COLO829 (cell line): Measurements from ENCODE around the gene IQSEC3.
"Not testable (repeated sequence)": the region's sequence is repeated elsewhere in the genome, so short reads cannot be mapped to it uniquely, and the experiment has no call there.

Experiments used
- DNase-seq: peaks from one replicate; pipeline ENCODE4 v3.0.0; 2012; ENCODE audit warnings: low spot score

Gene IQSEC3

DNA sequence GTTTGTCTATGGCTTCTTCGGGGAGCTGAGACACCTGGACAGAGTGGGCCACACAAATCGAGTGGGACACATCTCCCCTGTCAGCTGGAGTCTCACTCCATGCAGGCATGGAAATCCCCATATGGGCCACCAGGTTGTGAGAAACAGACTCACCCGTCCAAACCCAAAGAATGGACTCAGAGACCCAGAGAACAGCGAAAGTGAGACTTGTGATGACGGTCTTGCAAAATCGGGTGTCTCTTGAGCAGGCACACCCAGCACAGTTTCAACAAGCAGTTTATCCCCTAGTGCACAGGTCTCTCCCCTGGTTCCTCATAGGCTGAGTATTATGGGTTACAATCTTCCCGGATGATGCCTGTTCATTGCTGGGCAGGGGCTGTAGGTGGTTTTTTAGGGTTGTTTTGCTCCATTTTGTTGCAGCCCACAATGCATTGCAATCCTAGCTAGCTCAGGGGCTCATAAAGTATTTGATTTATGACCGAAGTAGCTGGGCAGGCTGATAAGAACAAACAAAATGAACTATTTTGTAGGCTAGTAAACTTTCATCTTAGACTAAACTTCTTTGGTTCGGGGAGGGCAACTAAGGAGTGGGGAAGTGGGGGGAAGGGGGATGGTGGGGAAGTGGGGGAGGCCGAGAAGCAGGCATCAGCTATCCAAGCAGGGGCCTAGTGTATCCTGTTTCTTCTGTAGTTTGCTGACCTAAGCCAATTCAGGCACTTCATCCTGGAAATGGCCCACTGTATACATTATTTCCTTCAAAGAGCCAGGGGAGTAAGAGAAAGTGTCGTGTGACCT, 45.3 kb downstream of the IQSEC3 start:
- no peak for DNase-seq

DNA sequence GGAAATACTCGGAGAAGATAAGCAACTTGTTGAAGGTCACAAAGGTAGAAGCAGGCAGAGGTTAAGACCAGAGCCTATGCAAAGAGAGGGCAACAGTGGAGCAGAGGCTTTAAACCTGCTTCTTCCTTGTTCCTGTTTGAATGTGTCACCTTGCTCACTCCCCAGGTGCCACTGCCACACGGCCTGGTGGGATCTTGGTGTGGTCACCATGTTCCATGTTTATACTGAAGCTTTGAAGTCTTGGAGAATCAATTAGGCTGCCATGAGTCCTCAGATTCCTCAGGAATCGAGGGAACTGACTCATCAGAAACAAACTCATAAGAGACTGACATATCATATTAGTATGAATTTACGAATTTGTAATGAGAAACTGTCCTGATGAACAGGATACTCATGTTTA, 46.8 kb downstream of the IQSEC3 start:
- no peak for DNase-seq

DNA sequence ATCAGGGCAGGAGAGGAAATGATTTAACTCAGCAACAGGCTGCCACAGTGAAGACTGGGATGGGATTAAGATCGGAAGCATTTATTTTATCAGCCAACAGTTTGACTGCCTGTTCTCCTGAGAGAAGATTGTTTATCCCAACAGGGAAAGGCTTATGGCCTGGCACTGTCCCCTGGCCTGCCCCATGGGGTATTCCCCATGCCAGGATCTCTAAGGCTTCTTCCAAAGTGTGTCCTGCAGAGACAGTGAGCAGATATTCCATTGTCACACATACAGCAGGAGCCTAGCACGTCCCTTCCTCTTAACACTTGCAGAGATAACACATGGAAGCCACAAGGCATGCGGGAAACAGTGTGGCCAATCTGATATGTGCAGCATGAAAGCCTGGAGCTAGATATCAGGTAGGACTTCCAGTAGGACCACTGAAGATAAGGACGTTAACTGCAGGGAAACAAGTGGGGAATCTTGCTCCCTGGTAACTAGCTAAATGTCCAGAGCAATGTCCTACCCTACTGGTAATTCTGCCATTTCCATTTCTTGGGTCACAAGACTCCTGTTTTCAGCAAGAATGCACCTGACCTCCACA, 48.2 kb downstream of the IQSEC3 start:
- DNase-seq, result no peak

DNA sequence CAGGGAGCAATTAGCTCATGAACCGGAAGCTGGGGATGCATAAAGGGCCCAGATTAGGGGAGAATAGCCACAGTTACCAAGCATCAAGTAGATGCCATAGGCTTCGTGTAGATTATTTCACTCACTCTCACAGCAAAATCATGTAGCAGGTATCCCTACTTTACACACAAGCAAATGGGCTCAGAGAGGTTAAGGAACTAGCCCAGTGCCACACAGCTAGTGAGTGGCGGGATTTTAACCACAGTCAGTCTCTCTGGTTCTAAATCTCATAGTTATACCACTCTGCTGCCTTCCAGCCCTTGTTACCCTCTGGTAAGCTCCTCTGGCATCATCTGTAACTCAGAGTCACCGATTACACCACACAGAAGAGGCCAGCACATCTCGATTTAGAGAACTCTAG, 49.0 kb downstream of the IQSEC3 start:
- no peak for DNase-seq

DNA sequence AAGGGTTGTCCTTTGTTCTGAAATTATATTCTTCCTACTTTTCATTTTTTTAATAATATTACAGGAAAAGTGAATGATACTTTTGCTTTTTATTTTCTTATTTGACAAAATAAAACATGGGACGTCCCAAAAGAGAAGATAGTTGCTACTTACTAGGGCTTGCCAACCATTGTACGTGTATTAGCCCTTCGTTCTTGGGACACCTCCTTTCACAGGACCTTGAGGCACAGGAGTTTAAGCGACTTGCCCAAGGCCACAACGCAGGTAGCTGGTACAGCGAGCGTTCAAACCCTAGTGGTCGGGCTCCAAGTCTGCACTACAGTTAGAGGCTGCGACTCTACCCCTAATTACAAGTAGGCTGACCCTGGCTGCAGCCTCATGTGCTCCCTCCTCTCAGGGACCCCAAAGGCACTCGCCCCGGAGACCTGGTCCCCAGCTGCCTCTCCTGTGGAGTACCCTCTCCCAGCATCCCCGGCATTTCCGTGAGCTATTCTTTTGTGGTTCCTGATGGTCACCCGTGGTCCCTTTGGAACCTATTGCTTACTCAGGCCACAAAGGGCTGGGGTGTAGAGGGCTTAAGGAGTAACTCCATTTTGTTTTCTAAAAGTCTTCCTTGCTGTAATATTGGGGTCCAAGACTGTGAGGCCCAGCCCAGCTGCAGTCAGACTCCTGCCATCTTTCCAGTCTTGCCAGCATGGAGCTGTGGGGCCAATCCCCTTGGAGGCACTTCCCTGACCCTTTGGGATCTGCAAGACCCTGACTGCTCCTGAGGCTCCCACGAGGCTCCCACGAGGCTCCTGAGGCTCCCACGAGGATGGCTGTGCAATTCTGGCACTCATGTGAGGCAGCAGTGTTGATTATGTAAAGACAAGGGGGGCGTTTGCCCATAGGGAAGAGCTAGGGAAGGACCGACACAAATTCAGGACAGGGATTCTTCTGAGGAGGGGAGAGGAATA, 49.7 kb downstream of the IQSEC3 start:
- no peak for DNase-seq

DNA sequence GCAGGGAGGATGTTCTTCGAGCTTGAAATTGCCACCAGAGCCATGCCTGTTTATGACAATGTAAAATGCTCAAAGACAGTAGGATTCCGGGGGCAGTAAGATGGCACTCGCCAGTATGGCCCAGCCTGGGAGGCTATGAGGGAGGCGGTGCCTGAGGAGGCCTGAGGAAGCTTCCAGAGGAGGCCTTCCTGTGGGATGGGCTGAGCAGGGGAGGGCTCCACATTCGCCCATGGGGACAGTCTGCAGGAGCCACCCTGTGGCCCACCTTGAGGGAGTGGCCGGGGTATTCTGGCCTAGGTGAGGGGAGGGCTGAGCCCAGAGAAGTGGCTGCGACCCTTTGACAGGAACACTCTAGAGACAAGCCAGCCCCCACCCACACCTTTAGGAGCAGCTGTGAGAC, 50.7 kb downstream of the IQSEC3 start:
- DNase-seq, result no peak

DNA sequence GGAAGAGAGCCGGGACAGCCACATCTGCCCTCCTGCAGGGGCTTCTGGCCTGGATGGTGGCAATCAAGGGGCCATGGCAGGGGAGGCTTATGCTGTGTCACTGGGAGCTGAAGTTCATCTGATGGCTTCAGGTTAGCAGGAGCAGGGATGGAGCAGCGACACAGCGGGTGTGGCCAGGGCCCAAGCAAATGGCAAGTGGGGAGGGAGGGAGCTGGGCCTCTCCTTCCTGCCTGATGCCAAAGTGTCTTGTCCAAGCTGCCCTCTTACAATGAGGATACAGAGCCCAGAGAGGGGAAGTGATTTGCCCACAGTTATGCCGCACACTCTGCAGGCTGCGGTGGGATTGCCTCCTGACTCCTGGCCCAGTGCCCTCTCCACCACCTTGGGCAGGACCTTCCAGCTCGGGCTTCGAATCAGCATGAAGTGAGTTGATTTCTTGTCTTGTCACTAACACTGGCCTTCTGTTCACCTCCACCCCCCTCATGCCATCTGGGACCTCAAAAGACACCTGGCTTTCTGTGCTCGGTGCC, 51.3 kb downstream of the IQSEC3 start:
- DNase-seq, result no peak

DNA sequence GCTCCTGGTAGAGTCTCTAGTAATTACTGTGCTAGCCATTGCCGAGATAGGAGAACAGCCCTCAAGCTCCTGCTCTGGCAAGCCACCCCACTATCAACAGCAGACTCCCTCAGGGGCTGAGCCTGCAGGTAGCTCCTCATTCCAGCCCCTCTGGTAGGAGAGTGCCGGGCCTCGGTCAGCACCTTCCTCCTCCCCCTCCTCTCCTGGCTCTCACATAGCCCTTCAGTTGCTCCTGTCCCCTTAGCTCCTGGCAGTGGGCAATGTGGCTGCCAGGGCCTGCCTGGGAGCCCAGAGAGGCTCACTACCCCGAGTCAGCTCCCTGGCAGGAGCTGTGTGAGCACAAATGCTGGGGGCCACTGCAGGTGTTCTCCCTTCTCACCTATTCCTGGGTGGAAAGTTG, 52.0 kb downstream of the IQSEC3 start:
- no peak for DNase-seq

DNA sequence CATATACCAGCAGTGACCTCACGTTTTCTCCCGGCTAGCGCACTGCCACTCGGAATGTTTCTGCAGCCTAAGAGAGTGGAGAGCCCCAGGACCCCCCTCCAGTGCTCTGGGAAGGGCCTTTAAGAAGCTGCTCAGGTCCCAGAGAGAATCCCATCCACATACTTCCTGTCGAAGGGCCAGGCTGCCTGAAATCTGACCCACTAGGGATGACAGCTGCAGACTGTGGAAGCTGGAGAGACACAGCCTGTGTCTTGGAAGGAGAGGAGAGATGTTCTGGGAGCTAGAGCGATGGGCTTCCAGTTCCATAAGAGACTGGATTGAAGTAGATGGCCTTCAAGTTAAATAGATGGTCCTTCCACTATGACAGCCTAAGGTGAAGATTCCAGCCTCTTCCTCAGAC, 54.4 kb downstream of the IQSEC3 start:
- DNase-seq, result no peak

DNA sequence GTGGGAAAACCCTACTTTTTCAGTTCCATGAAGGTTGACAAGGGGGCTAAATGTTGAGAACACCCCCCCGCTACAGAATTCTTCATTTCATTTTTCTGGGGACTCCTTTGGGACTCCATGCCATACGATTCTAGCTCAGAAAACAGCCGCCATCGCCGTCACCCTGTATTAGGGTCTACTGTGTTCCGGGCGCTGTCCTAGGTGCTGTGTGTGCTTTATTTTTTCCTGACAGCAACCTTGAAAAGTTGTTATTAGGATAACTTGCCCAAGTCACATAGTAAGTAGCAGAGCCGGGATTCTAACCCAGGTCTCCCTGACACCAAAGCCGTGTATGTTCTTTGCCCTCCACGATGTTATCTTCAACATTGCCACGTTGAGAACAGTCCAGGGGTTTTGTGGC, 55.1 kb downstream of the IQSEC3 start:
- DNase-seq, result no peak

DNA sequence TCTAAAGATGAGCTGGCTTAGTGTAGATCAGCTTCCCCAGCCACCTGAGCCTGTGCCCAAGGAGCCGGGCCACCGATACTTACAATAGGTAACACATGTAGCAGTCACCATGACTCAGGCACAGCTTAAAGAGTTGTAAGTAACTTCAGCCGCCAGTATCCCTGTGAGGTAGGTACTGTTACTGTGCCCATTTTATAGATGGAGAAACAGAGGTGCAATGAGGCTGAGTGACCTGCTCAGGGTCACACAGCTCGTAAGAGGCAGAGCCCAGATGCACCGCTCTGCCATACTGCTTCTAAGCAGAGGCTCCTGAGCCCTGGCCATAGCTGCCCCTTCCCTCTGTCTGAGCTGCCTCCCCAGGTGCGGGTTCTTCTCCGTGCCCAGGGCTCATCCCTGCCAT, 58.5 kb downstream of the IQSEC3 start:
- no peak for DNase-seq

DNA sequence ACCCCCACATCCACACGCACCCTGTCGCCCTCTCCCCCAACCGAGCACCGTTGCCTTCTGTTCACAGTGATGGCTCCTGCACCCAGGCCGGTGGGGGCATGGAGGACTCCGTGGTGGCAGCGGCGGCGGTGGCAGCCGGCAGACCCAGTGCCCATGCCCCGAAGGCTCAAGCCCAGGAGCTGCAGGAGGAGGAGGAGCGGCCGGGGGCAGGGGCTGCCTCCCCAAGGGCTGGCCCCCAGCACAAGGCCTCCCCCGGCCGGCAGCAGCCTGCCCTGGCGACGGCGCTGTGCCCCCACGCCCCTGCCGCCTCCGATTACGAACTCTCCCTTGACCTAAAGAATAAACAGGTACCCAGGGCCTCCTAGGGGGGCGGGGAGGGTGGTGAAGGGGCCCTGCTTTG, 59.0 kb downstream of the IQSEC3 start:
- DNase-seq, result no peak

DNA sequence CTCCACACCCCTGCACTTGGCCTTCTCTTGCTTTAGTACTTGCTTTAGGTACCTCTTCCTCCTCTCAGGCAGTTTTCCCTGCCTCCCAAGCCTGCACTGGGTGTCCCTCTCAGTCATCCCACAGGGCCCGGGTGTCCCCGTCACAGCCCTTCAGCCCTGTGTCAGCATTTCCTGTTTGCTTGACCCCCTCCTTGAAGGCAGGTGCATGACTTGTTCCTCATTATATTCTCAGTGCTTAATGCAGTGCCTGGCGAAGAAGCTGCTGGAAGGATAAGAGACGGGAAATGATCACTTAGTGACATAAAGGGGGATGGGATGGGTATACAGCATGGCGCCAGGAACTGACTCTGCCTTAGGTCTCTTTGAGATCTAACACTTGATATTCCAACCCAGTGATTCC, 61.5 kb downstream of the IQSEC3 start:
- DNase-seq, result no peak

DNA sequence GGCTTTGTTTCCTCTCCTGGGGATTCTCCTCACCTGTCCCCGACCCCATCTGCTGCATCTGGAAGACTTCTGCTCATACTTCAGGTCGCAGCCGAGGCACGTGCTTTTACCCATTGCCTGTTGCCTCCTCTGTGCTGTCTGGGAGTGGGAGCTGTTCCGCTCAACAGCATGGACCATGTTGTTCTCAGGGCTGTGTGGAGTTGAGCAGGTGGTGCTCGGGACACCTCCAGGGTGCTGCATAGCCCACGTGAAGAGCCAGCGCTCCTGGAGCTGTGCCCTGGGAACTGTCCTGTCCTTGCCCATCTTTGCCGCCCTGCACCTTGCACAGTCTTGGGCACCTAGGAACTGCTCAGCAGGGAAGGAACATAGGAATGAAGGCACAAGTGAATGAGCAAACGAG, 62.4 kb downstream of the IQSEC3 start:
- DNase-seq, result no peak

DNA sequence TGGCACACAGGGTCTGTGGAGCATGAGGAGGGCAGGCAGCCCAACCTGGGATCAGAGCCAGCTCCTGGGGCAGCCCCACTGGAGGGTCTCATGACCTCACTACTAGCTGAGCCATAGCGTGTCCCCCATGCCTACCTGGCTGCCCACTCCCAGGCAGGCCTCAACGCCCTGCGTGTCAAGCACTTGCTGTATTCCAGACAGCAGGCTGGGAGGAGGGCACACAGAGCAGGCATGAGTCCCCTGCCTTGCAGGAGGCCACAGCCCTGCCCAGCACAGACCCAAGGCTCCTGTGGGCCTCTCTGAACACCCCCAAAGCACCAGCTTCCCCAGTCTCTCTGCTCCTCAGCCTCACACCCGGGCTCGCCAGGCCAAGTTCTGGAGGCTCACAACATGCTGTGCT, 64.0 kb downstream of the IQSEC3 start:
- no peak for DNase-seq

DNA sequence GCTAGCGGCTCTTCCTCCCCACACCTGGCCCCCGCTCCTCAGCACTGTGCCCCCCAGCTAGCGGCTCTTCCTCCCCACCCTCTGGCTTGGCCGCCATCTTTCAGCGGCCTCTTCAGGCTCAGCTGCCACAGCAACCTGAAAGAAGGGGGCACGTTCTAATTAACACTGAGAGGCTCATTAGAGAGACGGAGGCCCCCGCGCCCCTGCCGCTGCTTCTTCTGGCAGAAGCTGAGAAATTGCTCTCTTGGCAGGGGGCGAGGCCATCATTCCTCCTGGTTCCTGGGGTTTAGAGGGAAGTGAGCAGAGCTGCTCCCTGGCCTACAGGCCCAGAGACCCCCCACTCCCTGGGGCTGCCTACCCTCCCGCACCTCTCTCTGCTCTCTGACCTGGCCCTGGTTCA, 64.4 kb downstream of the IQSEC3 start:
- no peak for DNase-seq

DNA sequence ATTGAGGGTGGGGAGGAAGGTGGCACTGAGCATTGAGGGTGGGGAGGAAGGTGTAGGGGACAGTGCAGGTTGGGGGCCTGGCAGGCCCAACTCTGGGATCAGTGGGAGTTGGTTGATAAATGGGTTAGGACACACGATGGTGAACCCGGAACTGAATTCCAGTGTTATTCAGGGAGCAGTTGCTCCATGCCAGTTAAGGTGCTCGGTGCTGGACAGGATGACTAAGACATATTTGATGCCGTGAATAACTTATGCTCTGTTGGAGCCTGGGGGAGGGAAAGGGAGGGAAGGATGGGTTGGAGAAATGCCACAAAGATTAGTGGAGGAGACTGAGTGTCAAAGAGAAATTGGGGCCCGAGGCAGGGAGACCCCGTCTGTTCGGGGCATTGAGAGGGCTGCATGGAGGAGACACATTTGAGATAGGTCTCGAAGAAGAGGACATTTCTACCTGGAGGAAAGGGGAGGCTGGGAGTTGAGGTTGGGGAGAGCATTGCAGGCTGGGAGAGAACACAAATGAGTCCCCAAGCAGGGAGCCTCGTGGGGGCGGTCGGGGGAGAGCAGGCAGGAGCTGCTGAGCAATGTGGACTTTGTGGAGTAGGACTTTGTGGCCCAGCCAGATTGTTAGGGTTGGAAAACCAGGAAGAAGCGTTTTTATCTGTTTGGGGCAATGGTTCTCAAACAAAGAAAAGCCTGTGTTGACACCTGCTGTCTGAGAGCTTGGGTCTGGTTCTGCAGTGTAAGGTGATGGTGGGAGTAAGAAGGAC, 65.3 kb downstream of the IQSEC3 start:
- peak; percentile 23 for DNase-seq

DNA sequence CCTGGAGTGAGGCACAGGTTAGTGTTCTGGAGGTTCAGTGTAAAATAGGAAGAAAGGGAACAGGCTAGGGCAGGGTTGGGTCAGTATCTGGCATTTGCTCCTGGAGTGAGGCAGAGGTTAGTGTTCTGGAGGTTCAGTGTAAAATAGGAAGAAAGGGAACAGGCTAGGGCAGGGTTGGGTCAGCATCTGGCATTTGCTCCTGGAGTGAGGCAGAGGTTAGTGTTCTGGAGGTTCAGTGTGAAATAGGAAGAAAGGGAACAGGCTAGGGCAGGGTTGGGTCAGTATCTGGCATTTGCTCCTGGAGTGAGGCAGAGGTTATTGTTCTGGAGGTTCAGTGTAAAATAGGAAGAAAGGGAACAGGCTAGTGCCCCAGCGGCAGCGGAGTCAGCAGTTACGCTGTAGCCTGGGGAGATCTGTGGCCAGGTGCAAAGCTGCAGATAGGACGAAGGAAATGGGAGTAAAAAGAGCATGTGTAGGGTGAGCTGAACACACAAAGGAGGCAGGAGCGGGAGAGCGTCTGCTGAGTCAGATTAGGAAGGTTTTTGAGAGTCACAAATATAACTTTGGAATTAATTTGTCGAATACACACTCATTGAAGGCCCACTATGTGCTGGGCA, 67.2 kb downstream of the IQSEC3 start:
- DNase-seq, result not testable (repeated sequence)

DNA sequence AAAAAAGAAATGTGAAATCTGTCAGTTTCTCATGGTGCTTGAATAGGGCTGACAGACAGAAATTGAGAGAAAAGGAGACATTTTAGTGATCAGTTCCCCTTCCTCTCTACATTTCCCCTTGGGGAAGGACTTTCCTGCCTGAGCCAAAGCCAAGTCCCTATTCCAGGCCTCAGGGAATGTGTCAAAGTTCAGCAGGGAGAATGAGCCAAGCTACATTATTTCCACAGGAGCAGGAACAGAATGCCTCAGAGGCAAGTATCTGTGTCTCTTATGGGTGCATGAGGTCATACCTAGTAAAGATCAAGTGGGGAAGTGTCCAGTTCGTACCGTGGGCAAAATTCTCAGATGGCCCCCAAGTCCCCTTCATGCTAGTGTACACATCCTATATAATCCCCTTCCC, 68.6 kb downstream of the IQSEC3 start:
- DNase-seq, result no peak

DNA sequence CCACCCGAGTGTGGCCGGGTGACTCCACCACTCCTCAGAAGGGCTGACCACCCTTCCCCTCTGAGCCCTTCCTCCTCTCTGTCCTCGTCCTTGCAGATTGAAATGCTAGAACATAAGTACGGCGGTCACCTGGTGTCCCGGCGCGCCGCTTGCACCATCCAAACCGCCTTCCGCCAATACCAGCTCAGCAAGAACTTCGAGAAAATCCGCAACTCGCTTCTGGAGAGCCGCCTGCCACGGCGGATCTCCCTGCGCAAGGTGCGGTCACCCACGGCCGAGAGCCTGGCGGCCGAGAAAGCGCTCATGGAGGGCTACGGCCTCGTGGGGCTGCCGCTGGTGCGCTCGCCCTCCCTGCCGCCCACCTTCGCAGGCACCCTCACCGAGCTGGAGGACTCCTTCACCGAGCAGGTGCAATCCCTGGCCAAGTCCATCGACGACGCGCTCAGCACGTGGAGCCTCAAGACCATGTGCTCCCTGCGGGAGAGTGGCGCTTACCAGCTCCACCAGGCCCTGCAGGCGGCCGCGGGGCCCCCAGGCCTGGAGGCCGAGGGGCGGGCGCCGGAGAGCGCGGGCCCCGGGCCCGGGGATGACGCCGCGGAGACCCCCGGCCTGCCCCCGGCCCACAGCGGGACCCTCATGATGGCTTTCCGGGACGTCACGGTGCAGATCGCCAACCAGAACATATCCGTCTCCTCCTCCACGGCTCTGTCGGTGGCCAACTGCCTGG, 71.8 kb downstream of the IQSEC3 start:
- no peak for DNase-seq
